Measurements from ENCODE around the gene ABHD12. TPM values are rescaled to one million over a fixed set of nuclear protein-coding genes. Genes with fewer than 3 reads are reported as not detected.

The ABHD12 gene
- total RNA-seq, 1 experiment from 2014 or later: 40.6 TPM

DNA sequence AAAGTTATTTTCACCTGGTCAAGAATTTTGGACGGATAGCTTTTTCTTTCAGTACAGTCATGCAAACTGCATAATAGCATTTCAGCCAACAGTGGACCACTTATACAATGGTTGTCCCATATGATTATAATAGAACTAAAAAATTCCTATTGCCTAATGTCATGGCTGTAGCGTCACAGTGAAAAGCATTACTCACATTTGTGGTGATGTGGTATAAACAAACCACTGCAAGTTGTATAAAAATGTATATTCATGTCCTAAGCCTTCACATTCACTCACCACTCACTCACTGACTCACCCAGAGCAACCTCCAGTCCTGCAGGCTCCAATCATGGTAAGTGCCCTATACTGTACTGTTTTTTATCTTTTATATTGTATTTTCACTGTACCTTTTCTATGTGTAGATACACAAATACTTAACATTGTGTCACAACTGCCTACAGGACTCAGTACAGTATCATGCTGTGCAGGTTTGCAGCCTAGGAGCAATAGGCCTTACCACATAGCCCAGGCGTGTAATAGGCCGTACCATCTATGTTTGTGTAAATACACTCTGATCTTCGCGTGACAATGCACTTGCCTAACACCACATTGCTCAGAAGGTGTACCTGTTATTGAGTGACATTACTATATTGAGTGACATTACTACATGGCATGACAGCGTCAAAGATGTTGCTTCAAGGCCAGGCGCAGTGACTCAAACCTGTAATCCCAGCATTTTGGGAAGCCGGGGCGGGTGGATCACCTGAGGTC, 17.9 kb downstream of the ABHD12 start:
- Histone ChIP-seq H3K4me1 (ENCODE audit: insufficient read depth, low read length, poor library complexity, severe bottlenecking) (no peaks in the 10 kb centered on the region), H3K27ac (ENCODE audit: low read depth, low read length, poor library complexity, severe bottlenecking) (no peak overlapping the region), H3K4me3 (ENCODE audit: low read depth, low read length, poor library complexity, severe bottlenecking) (no peak overlapping the region), H3K36me3 (ENCODE audit: insufficient read depth, low read length, poor library complexity, severe bottlenecking) (no peaks in the 10 kb centered on the region), H3K9me3 (ENCODE audit: low read depth, low read length, poor library complexity, severe bottlenecking) (no peaks in the 10 kb centered on the region), H3K27me3 (replicated peaks; ENCODE audit: insufficient read depth, low read depth, low read length, poor library complexity) (no peaks in the 10 kb centered on the region)
- no TSS peak for BruUV-seq (replicated peaks)
- POLR2A ChIA-PET (ENCODE audit: low non-redundant PET): no interaction called here
- TF ChIP-seq CTCF (conservative IDR thresholded peaks at IDR 0.05; ENCODE audit: low read depth, low read length): no peak
- TF ChIP-seq EZH2 (IDR thresholded peaks at IDR 0.05; ENCODE audit: borderline replicate concordance, low read depth, low read length, poor library complexity, severe bottlenecking): no peak
- intact Hi-C loops (cut with micrococcal nuclease; ENCODE audit: unreplicated experiment): no loop called here
- DNase-seq (ENCODE audit: low spot score): no peak
- CTCF ChIA-PET: no interaction called here

DNA sequence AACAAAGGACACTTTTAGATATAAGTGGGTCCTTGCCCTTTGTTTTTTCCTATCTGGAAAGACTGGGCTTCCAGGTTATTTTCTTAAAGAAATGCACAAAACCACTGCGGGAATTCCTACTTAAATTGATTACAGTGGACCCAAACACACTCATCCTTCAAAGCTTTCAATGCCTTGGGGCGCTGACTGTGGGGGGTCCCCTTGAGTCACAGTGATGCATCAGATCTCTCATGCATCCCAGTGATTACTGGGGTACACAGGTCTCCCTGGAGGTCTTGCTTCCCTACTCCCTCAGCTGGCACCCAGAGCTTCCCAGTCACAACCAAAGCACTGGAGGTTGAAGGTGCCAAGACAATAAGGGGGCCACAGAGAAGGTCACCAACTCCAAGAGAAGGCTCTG, 20.7 kb downstream of the ABHD12 start:
- TF ChIP-seq EZH2 (IDR thresholded peaks at IDR 0.05; ENCODE audit: borderline replicate concordance, low read depth, low read length, poor library complexity, severe bottlenecking): no peak
- no peak for TF ChIP-seq CTCF (conservative IDR thresholded peaks at IDR 0.05; ENCODE audit: low read depth, low read length)
- ChIA-PET CTCF (no interaction called here), POLR2A (ENCODE audit: low non-redundant PET) (no interaction called here)
- H3K4me1 ChIP-seq (ENCODE audit: insufficient read depth, low read length, poor library complexity, severe bottlenecking): no peaks in the 10 kb centered on the region
- H3K36me3 ChIP-seq (ENCODE audit: insufficient read depth, low read length, poor library complexity, severe bottlenecking): no peaks in the 10 kb centered on the region
- no peaks in the 10 kb centered on the region for H3K27me3 ChIP-seq (replicated peaks; ENCODE audit: insufficient read depth, low read depth, low read length, poor library complexity)
- H3K27ac ChIP-seq (ENCODE audit: low read depth, low read length, poor library complexity, severe bottlenecking): no peak overlapping the region
- no peak overlapping the region for H3K4me3 ChIP-seq (ENCODE audit: low read depth, low read length, poor library complexity, severe bottlenecking)
- DNase-seq (ENCODE audit: low spot score): no peak
- intact Hi-C loops (cut with micrococcal nuclease; ENCODE audit: unreplicated experiment): no loop called here
- no TSS peak for BruUV-seq (replicated peaks)
- H3K9me3 ChIP-seq (ENCODE audit: low read depth, low read length, poor library complexity, severe bottlenecking): no peaks in the 10 kb centered on the region

DNA sequence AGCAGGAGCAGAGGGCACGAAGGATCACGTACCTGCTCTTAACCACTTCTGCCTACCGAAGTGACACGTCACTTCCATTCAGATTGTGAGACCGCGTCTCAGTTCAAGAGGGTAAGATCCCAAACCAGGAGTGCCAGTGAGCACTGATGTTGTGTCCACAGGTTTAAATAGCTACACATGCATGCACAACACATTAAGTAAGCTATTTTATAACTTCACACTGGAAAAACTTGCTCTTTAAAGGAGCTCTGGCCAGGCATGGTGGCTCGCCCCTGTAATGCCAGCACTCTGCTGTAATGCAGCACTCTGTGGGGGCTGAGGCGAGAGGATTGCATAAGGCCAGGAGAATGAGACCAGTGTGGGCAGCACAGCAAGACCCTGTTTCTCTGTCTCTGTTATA, 21.1 kb downstream of the ABHD12 start:
- no TSS peak for BruUV-seq (replicated peaks)

More for the DNA sequence above, 21.1 kb downstream of the ABHD12 start:
- Histone ChIP-seq H3K4me3 (ENCODE audit: low read depth, low read length, poor library complexity, severe bottlenecking) (no peak overlapping the region), H3K9me3 (ENCODE audit: low read depth, low read length, poor library complexity, severe bottlenecking) (no peaks in the 10 kb centered on the region), H3K27ac (ENCODE audit: low read depth, low read length, poor library complexity, severe bottlenecking) (no peak overlapping the region), H3K27me3 (replicated peaks; ENCODE audit: insufficient read depth, low read depth, low read length, poor library complexity) (no peaks in the 10 kb centered on the region), H3K4me1 (ENCODE audit: insufficient read depth, low read length, poor library complexity, severe bottlenecking) (no peaks in the 10 kb centered on the region), H3K36me3 (ENCODE audit: insufficient read depth, low read length, poor library complexity, severe bottlenecking) (no peaks in the 10 kb centered on the region)
- intact Hi-C loops (cut with micrococcal nuclease; ENCODE audit: unreplicated experiment): no loop called here
- POLR2A ChIA-PET (ENCODE audit: low non-redundant PET): no interaction called here
- CTCF ChIA-PET: no interaction called here
- TF ChIP-seq CTCF (conservative IDR thresholded peaks at IDR 0.05; ENCODE audit: low read depth, low read length) (no peak), EZH2 (IDR thresholded peaks at IDR 0.05; ENCODE audit: borderline replicate concordance, low read depth, low read length, poor library complexity, severe bottlenecking) (no peak)
- no peak for DNase-seq (ENCODE audit: low spot score)

Data from A673 (cell line).